NT2/D1 (cell line): Measurements from ENCODE around the gene NELL1.

Source experiments
- YY1 ChIP-seq: IDR thresholded peaks from 2 replicates; pipeline ENCODE4 v1.6.1; 2011; ENCODE audit not compliant: insufficient read length, insufficient read depth
- ZNF274 ChIP-seq: IDR thresholded peaks from 2 replicates; pipeline ENCODE4 v1.6.1; 2011; ENCODE audit warnings: mild to moderate bottlenecking, low read depth, low read length

GRCh38 chr11:21485006-21485405 lies 815.6 kb downstream of the NELL1 start:
- TF ChIP-seq ZNF274 (no peak), YY1 (no peak)
